GM12874 (cell line): Measurements from ENCODE around the gene GZF1.

Experiments
- TF ChIP-seq, protein P1 (sequence below): IDR thresholded peaks from 2 replicates; pipeline ENCODE4 v1.5.1; 2011; ENCODE audit warnings: low read depth, mild to moderate bottlenecking, control low read depth, low read length, moderate library complexity; ENCODE audit not compliant: insufficient read depth

GZF1 gene

DNA sequence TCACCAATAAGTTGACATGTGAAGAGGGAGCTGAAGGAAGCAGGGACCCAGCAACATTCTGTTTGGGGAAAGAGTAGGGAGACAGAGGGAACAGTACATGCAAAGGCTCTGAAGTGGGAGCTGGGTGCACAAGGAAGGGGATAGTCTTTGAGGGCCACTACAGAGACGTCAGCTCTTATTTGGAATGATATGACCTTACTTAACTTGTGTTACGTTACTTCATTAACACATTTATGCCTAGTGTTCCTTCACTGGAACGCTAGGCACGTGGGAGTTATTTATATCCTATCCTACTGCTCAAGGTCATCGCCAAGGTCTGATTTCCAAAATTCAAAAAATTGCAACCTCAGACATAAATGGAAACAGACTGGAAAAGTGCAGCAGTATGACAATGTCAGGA, 39.1 kb downstream of the GZF1 start:
- TF ChIP-seq, protein P1, sequence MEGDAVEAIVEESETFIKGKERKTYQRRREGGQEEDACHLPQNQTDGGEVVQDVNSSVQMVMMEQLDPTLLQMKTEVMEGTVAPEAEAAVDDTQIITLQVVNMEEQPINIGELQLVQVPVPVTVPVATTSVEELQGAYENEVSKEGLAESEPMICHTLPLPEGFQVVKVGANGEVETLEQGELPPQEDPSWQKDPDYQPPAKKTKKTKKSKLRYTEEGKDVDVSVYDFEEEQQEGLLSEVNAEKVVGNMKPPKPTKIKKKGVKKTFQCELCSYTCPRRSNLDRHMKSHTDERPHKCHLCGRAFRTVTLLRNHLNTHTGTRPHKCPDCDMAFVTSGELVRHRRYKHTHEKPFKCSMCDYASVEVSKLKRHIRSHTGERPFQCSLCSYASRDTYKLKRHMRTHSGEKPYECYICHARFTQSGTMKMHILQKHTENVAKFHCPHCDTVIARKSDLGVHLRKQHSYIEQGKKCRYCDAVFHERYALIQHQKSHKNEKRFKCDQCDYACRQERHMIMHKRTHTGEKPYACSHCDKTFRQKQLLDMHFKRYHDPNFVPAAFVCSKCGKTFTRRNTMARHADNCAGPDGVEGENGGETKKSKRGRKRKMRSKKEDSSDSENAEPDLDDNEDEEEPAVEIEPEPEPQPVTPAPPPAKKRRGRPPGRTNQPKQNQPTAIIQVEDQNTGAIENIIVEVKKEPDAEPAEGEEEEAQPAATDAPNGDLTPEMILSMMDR, result no peak

DNA sequence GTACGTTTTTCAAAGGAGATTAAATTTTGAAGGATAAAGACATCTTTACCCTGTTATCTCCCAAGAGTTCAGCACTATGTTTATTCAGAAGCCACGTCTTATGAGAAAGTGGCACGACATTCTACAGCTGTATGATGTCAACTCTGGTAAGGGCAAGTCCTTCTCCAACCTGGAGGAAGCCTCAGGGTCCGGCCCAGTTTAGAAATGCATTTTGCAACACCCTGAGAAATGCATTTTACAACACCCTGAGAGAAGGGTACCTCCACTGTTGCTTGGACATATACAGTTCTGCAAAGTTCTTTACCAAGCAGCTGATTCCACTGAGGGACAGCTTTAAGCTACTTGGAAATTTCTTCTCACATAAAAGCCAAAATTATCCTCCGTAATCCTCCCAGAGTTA, 41.8 kb downstream of the GZF1 start:
- TF ChIP-seq, protein P1, result no peak

DNA sequence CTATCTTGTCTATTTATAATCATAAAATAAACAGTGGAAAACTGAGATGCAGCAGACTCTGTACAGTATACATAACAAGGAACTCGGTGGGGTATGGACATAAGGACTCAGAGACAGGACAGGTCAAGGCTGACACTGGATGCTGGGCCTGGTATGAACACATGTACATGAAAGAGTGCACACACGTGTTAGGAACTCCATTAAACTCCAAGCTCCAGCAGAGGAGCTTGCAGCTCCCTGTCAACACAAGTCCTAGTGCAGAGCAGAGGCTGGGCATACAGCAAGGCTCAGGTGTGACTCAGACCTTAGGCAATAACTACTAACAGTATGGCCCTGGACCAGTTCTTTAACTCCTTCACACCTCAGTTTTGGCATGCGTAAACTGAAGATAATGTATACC, 42.2 kb downstream of the GZF1 start:
- TF ChIP-seq, protein P1, result no peak

DNA sequence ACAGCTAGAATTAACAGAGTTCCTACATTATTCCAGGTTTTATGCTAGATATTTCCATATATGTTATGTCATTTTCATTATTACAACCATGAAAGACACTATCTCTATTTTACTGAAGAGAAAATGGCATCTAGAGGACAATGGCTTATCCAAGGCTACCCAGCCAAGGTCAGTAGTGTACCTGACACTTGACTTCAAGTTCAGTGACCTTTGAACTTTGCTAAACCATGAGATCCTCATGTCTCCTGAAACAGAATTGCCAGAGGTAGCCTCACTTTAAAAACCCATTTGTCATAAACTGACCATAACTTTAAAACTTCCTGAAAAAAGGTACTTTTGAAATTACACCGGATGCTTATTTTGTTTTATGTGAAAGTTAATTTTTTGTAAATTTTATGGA, 44.9 kb downstream of the GZF1 start:
- TF ChIP-seq, protein P1, result no peak

DNA sequence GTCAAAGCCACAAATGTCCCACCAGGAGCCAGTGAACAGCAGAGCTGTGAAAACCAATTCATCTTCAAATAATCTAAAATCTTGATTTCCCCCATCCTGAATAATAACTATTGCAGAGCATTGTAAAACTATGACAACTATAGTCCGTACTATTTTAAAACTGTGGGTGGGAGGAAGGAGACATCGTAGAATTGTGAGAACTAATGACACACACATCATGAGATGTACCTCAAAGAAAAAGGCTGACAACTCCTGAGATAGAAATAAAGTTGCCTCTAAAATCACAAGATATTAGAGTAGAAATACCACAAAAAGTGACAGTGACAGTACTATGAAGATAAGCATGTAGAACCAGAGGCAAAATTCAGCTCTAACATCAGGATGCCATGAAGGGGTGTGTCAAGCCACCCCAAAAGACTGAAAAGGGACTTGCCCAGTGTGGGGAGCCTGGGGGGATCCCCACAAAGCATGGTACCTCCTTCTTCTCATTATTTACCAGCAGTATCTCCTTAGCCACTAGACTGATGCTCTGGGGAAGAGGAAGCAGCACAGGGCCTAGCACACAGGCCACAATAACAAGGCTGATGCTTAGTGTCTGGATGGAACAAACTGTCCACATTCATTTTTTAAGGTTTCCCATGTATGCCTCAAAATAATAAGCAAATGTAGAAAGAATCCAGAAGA, 45.9 kb downstream of the GZF1 start:
- TF ChIP-seq, protein P1, result no peak

DNA sequence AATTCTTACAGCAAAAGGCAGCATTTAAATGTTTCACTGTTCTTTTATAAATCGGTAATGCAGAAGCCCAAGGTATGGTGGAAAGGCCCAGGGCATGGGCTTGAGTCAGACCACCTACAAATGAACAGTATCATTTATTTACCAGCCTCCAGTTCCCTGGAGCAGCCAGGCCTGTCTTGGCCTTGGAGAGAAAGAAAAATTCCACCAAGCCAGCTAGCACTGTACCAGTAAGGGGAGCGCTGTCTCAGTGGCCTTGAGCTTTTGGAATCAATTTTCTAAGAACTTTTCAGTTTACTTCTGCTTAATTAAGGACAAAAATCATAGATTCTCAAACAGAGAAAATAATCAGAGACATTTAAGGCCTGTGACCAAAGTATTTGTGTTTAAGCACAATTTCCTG, 47.0 kb downstream of the GZF1 start:
- TF ChIP-seq, protein P1, result no peak

DNA sequence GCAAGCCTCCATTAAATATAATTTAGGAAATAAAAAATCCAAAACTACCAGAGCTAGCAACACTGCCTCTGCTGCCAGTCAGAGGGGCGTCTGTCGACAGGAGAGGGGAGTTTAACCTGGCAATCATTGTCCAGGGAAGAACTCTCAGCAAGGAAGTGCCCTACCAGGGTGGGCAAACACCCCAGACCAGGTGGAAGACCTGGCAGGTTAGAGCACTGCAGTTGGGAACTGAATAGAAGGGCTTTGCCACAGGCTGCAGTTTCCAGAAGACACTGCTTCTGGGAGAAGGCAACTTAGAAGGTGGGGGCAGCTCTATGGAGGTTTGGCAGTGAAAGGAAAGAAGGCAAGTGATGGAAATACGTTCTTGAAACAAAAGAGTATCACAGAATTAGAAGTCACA, 47.8 kb downstream of the GZF1 start:
- TF ChIP-seq, protein P1, result no peak
